ENCODE results near the gene TCERG1L.

GRCh38 chr10:131082991-131083481 lies 228.5 kb downstream of the TCERG1L start:
- no peak for TF ChIP-seq CTCF (IDR thresholded peaks at IDR 0.05)
- TF ChIP-seq POLR2A (IDR thresholded peaks at IDR 0.05): no peak

Measured in body of pancreas (tissue), 4 donors.